CD4-positive, alpha-beta T cell (primary cell): Measurements from ENCODE around the gene BATF2. TPM values are rescaled to one million over a fixed set of nuclear protein-coding genes. Genes with fewer than 3 reads are reported as not detected.
A peak's percentile ranks its signal among the peaks of the same experiment; 100 is the strongest.

Experiments used
- ATAC-seq: fragments of 200-7000 bp; cut with Tn5 transposase; one replicate; pipeline ENCODE4 v1.10.0; 2022; ENCODE audit warnings: mild to moderate bottlenecking; ENCODE audit not compliant: poor library complexity
- CTCF ChIA-PET: fragments of 350-600 bp; sonication (Branson Sonifier 250); formaldehyde crosslinking; loops from one replicate; lab custom pipeline; 2021; ENCODE audit warnings: antibody characterized with exemption, inconsistent platforms; lab: Charles Lee
- POLR2A ChIA-PET: fragments of 350-600 bp; sonication (Branson Sonifier 250); formaldehyde crosslinking; loops from one replicate; lab custom pipeline; 2021; ENCODE audit warnings: antibody characterized with exemption, inconsistent platforms; lab: Charles Lee
- DNase-seq, 14 experiments: peaks; one replicate each; pipeline ENCODE4 v3.0.0-alpha.2; 2013 to 2020; ENCODE audit warnings: mixed read lengths in 2 of 14
- H3K27ac ChIP-seq, 2 donors: one replicate each; pipeline versions ENCODE4 v1.5.1 to v1.7.0; 2013; ENCODE audit warnings: low read length in 2 of 2, low read depth in 1 of 2, mild to moderate bottlenecking in 1 of 2
- H3K27me3 ChIP-seq, 2 experiments: 1 replicate in 1 of 2; 2 replicates in 1 of 2; pipeline versions ENCODE4 v1.6.1 to v1.7.0; 2013; ENCODE audit warnings: low read length in 2 of 2, control low read depth in 1 of 2, mild to moderate bottlenecking in 1 of 2, moderate library complexity in 1 of 2; ENCODE audit not compliant: insufficient read depth in 2 of 2, control insufficient read depth in 1 of 2
- H3K36me3 ChIP-seq: one replicate; pipeline ENCODE4 v1.6.1; 2013; ENCODE audit warnings: low read length, control low read depth; ENCODE audit not compliant: insufficient read depth
- H3K4me1 ChIP-seq: one replicate; pipeline ENCODE4 v1.6.1; 2013; ENCODE audit warnings: low read length, control low read depth; ENCODE audit not compliant: insufficient read depth
- H3K4me3 ChIP-seq: one replicate; pipeline ENCODE4 v1.5.1; 2013; ENCODE audit warnings: mild to moderate bottlenecking, low read length, moderate library complexity
- H3K9me3 ChIP-seq, 2 experiments: 1 replicate in 1 of 2; 2 replicates in 1 of 2; pipeline versions ENCODE4 v1.6.1 to v1.7.0; 2013; ENCODE audit warnings: low read length in 2 of 2, mild to moderate bottlenecking in 2 of 2, control low read depth in 1 of 2, moderate library complexity in 1 of 2; ENCODE audit not compliant: control insufficient read depth in 1 of 2, insufficient read depth in 1 of 2
- H3K27ac Mint-ChIP-seq: one replicate; pipeline ENCODE4 v1.8.0; 2020; ENCODE audit warnings: mixed read lengths
- H3K27me3 Mint-ChIP-seq: one replicate; pipeline ENCODE4 v1.8.0; 2021; ENCODE audit warnings: mixed read lengths
- H3K36me3 Mint-ChIP-seq: one replicate; pipeline ENCODE4 v1.8.0; 2021; ENCODE audit warnings: low read depth, mixed read lengths
- H3K4me1 Mint-ChIP-seq: one replicate; pipeline ENCODE4 v1.8.0; 2021; ENCODE audit warnings: low read depth, mixed read lengths
- H3K4me3 Mint-ChIP-seq: one replicate; pipeline ENCODE4 v1.8.0; 2020; ENCODE audit warnings: mild to moderate bottlenecking, mixed read lengths
- H3K9me3 Mint-ChIP-seq: one replicate; pipeline ENCODE4 v1.8.0; 2020; ENCODE audit warnings: mixed read lengths
- intact Hi-C, 2 experiments: fragments of 100-400 bp; cut with DNase I in 1 of 2; cut with micrococcal nuclease in 1 of 2; formaldehyde crosslinking; loops; one replicate each; pipeline versions ENCODE4 v1.15.1 to v1.9.0; 2023 to 2025; cut with DNase I, micrococcal nuclease
- total RNA-seq, 174 experiments: library from RNA in 2 of 174; stranded (reverse) in 2 of 174; gene quantifications; one replicate each; pipeline ENCODE4 v1.2.3 and lab custom pipeline; 2021 to 2026
- TF ChIP-seq, protein P1 (sequence below): fragments of 200-600 bp; IDR thresholded peaks from one replicate; pipeline ENCODE4 v1.8.0; 2022; ENCODE audit warnings: antibody characterized with exemption, mild to moderate bottlenecking

The BATF2 gene
- total RNA-seq, 2 experiments from 2014 or later, result not detected

- peaks cover 50% of the 10 kb centered on the region for H3K4me1 ChIP-seq
- POLR2A ChIA-PET, result interaction anchor here (1.1 to 1.4 kb wide), 2 partner anchors 16 to 78 kb away, joined by 3 read pairs; partner anchors contain the start of genes FAU and MRPL49
- H3K27ac Mint-ChIP-seq, result no peak overlapping the region
- peaks cover 39% of the 10 kb centered on the region for H3K4me1 Mint-ChIP-seq
- DNase-seq, result peak in 2 of 14 experiments; percentile 33 to 44
- TF ChIP-seq, protein P1, sequence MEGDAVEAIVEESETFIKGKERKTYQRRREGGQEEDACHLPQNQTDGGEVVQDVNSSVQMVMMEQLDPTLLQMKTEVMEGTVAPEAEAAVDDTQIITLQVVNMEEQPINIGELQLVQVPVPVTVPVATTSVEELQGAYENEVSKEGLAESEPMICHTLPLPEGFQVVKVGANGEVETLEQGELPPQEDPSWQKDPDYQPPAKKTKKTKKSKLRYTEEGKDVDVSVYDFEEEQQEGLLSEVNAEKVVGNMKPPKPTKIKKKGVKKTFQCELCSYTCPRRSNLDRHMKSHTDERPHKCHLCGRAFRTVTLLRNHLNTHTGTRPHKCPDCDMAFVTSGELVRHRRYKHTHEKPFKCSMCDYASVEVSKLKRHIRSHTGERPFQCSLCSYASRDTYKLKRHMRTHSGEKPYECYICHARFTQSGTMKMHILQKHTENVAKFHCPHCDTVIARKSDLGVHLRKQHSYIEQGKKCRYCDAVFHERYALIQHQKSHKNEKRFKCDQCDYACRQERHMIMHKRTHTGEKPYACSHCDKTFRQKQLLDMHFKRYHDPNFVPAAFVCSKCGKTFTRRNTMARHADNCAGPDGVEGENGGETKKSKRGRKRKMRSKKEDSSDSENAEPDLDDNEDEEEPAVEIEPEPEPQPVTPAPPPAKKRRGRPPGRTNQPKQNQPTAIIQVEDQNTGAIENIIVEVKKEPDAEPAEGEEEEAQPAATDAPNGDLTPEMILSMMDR, result no peak
- peaks cover 11% of the 10 kb centered on the region for H3K36me3 ChIP-seq
- H3K4me3 ChIP-seq, result no peak overlapping the region
- no peaks in the 10 kb centered on the region for H3K27me3 ChIP-seq
- H3K27ac ChIP-seq, result no peak overlapping the region
- H3K4me3 Mint-ChIP-seq, result peak overlapping the region; percentile 42
- intact Hi-C loops, result no loop called here
- CTCF ChIA-PET, result no interaction called here
- no peaks in the 10 kb centered on the region for H3K9me3 Mint-ChIP-seq
- peaks cover 18% of the 10 kb centered on the region for H3K36me3 Mint-ChIP-seq
- no peaks in the 10 kb centered on the region for H3K27me3 Mint-ChIP-seq
- ATAC-seq, result no peak
- no peaks in the 10 kb centered on the region for H3K9me3 ChIP-seq
These were observed 47.2 kb upstream of the BATF2 start for GRCh38 chr11:65043881-65044501.

DNA sequence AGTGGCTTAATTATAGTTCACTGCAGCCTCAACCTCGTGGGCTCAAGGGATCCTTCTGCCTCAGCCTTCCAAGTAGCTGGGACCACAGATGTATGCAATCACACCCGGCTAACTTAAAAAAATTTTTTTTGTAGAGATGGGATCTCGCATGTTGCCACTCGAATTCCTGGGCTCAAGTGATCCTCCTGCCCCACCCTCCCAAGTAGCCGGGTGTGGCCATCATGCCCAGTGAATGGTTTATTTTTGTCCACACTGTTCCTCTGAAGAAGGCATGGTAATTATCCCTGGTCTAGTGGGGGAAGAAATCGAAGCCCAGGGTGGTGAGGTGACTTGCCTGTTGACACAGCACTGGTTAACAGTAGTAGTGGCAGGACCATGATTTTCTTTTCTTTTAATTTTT lies 46.1 kb upstream of the BATF2 start:
- DNase-seq, result no peak
- TF ChIP-seq, protein P1, result no peak
- no peaks in the 10 kb centered on the region for H3K9me3 ChIP-seq
- Mint-ChIP-seq H3K9me3 (no peaks in the 10 kb centered on the region), H3K27ac (no peak overlapping the region), H3K27me3 (no peaks in the 10 kb centered on the region), H3K4me3 (peak overlapping the region; percentile 89), H3K36me3 (peaks cover 24% of the 10 kb centered on the region), H3K4me1 (peaks cover 36% of the 10 kb centered on the region)
- intact Hi-C loops, result no loop called here
- POLR2A ChIA-PET, result interaction anchor here (1.1 to 1.4 kb wide), 2 partner anchors 15 to 79 kb away, joined by 3 read pairs; partner anchors contain the start of genes FAU and MRPL49
- peaks cover 15% of the 10 kb centered on the region for H3K36me3 ChIP-seq
- H3K27me3 ChIP-seq, result no peaks in the 10 kb centered on the region
- peaks cover 43% of the 10 kb centered on the region for H3K4me1 ChIP-seq
- no peak overlapping the region for H3K4me3 ChIP-seq
- CTCF ChIA-PET, result no interaction called here
- no peak overlapping the region for H3K27ac ChIP-seq
- ATAC-seq, result no peak

- peak; percentile 87 for ATAC-seq
- Histone ChIP-seq H3K9me3 (no peaks in the 10 kb centered on the region), H3K4me1 (peaks cover 32% of the 10 kb centered on the region), H3K4me3 (peak within 1 kb of the TSS; percentile 82), H3K27me3 (no peaks in the 10 kb centered on the region), H3K36me3 (peaks cover 16% of the 10 kb centered on the region), H3K27ac (peak within 1 kb of the TSS; percentile 56 to 84)
- H3K4me3 Mint-ChIP-seq, result peak within 1 kb of the TSS; percentile 98
- TF ChIP-seq, protein P1, result no peak
- POLR2A ChIA-PET, result interaction anchor here (0.6 to 2.3 kb wide), 15 partner anchors 9 to 262 kb away, joined by 3 to 18 read pairs (median 6); partner anchors contain the start of genes ARL2, ATG2A, CDCA5 and FAU
- intact Hi-C loops, result loop anchor here (1.0 to 2.0 kb wide), 3 partner anchors 14 to 44 kb away; partner anchors contain the start of genes SNX15 (in 2 of the 2), ARL2 (in 1 of the 2), CDCA5 (in 1 of the 2) and ZFPL1 (in 1 of the 2)
- H3K27ac Mint-ChIP-seq, result peak within 1 kb of the TSS; percentile 93
- peaks cover 20% of the 10 kb centered on the region for H3K4me1 Mint-ChIP-seq
- peak; percentile 70 to 95 (median 80) for DNase-seq
- H3K36me3 Mint-ChIP-seq, result peaks cover 24% of the 10 kb centered on the region
- H3K9me3 Mint-ChIP-seq, result no peaks in the 10 kb centered on the region
- no peaks in the 10 kb centered on the region for H3K27me3 Mint-ChIP-seq
- CTCF ChIA-PET, result interaction anchor here (0.8 to 2.6 kb wide), 5 partner anchors 12 to 76 kb away, joined by 3 to 20 read pairs (median 4); partner anchors contain the start of genes ARL2, SNX15, TM7SF2 and ZNHIT2
These were observed 44.3 kb upstream of the BATF2 start, which contains the start of gene SAC3D1 for GRCh38 chr11:65040847-65041622. Gene SAC3D1 (plus strand): TSS chr11:65041210. CDS start chr11:65041293, 83 bp downstream.
